Gastroesophageal sphincter (tissue), 4 donors: ENCODE results near the gene OLIG1. TPM values are rescaled to one million over a fixed set of nuclear protein-coding genes. Genes with fewer than 3 reads are reported as not detected.

Source experiments
- ATAC-seq: fragments of 150-250 bp; one replicate; pipeline ENCODE4 v1.9.1; 2016; ENCODE audit warnings: mild to moderate bottlenecking, moderate library complexity
- H3K27ac ChIP-seq, 4 donors: fragments of 200-600 bp; sonication (generic) in 3 of 4; 1 replicate in 3 of 4; 2 replicates in 1 of 4; pipeline ENCODE4 v1.5.1; 2016 to 2019
- H3K27me3 ChIP-seq: fragments of 200-600 bp; sonication (generic); one replicate; pipeline ENCODE4 v1.5.1; 2019
- H3K36me3 ChIP-seq, 2 donors: fragments of 200-600 bp; sonication (generic); one replicate each; pipeline ENCODE4 v1.5.1; 2019; ENCODE audit warnings: control low read depth in 1 of 2
- H3K4me1 ChIP-seq, 3 donors: fragments of 200-600 bp; sonication (generic); 1 replicate in 2 of 3; 2 replicates in 1 of 3; pipeline ENCODE4 v1.5.1; 2016 to 2019; ENCODE audit warnings: control low read depth in 2 of 3
- H3K4me3 ChIP-seq, 2 donors: fragments of 200-600 bp; sonication (generic); one replicate each; pipeline ENCODE4 v1.5.1; 2019; ENCODE audit warnings: mild to moderate bottlenecking in 1 of 2, moderate library complexity in 1 of 2
- H3K9me3 ChIP-seq, 3 donors: fragments of 200-600 bp; sonication (generic); one replicate each; pipeline ENCODE4 v1.5.1; 2017 to 2019; ENCODE audit warnings: control low read depth in 2 of 3
- CTCF ChIP-seq, 4 experiments: fragments of 200-600 bp in 2 of 4; fragments of 450-650 bp in 2 of 4; sonication (generic) in 1 of 4; IDR thresholded peaks; one replicate each; pipeline ENCODE4 v1.5.1; 2017 to 2019; ENCODE audit warnings: antibody characterized with exemption in 4 of 4, mild to moderate bottlenecking in 2 of 4, moderate library complexity in 2 of 4
- EP300 ChIP-seq: sonication (generic); formaldehyde crosslinking; IDR thresholded peaks from one replicate; pipeline ENCODE4 v1.6.1; 2017; ENCODE audit warnings: antibody characterized with exemption, mild to moderate bottlenecking
- POLR2A ChIP-seq, 2 donors: fragments of 450-650 bp; IDR thresholded peaks; one replicate each; pipeline ENCODE4 v1.6.1; 2017; ENCODE audit warnings: antibody characterized with exemption in 2 of 2, mild to moderate bottlenecking in 2 of 2, moderate library complexity in 1 of 2
- POLR2AphosphoS5 ChIP-seq: sonication (generic); formaldehyde crosslinking; IDR thresholded peaks from one replicate; pipeline ENCODE4 v1.6.1; 2017; ENCODE audit warnings: antibody characterized with exemption
- WGBS, 2 donors: methylation state at CpG; one replicate each; pipeline ENCODE4 v1.1.5; 2018; ENCODE audit warnings: low coverage in 1 of 2; 5-methylcytosine and 5-hydroxymethylcytosine counted together
- total RNA-seq, 4 donors: library from RNA; depleted of rRNA; stranded (reverse); fragments of >200 nt; gene quantifications; one replicate each; pipeline ENCODE4 v1.1.0, GENCODE V29; 2016

OLIG1 gene
- total RNA-seq, 4 donors from 2014 or later, result not detected

- no peaks in the 10 kb centered on the region for H3K36me3 ChIP-seq
- H3K9me3 ChIP-seq, result no peaks in the 10 kb centered on the region
- H3K4me3 ChIP-seq, result no peak overlapping the region
- ATAC-seq, result no peak
- WGBS, 2 donors, result 43 to 50% methylated on average over 2 to 4 of the region's 4 CpGs
- TF ChIP-seq EP300, result no peak
- TF ChIP-seq CTCF (IDR thresholded peaks at IDR 0.05), result no peak
- no peak for TF ChIP-seq POLR2AphosphoS5
- TF ChIP-seq POLR2A (IDR thresholded peaks at IDR 0.05), result no peak
- H3K27me3 ChIP-seq, result peaks cover 85% of the 10 kb centered on the region
- H3K27ac ChIP-seq, result no peak overlapping the region
- no peaks in the 10 kb centered on the region for H3K4me1 ChIP-seq
Observed at GRCh38 chr21:33042812-33043211, 27.1 kb upstream of the OLIG1 start.

GRCh38 chr21:33046455-33046854, 23.5 kb upstream of the OLIG1 start:
- no peak overlapping the region for H3K4me3 ChIP-seq
- no peak for TF ChIP-seq POLR2AphosphoS5
- no peak for TF ChIP-seq POLR2A (IDR thresholded peaks at IDR 0.05)
- no peak for TF ChIP-seq EP300
- no peak for TF ChIP-seq CTCF (IDR thresholded peaks at IDR 0.05)
- peaks cover 76% of the 10 kb centered on the region for H3K27me3 ChIP-seq
- H3K36me3 ChIP-seq, result no peaks in the 10 kb centered on the region
- WGBS, 2 donors, result 56 to 63% methylated on average over 4 to 5 of the region's 8 CpGs
- no peak overlapping the region for H3K27ac ChIP-seq
- H3K9me3 ChIP-seq, result no peaks in the 10 kb centered on the region
- H3K4me1 ChIP-seq, result no peaks in the 10 kb centered on the region
- ATAC-seq, result no peak

DNA sequence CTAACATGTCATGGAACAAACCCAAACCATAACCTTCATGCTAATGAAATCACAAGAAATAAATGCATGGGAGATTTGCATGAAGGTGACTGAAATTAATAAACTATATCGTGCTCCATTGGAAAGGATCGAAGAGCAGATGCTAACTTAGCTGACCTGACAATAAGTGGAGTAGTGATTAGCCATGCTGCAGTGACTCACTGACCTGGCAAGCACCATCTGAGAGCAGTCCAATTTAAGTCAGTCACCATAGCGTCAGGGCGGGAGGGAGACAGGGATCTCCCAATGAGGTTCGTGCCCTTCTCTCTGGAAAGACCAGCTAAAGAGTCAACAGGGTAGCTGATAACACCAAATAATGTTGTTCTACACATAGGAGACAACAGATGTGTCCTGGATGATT, 22.7 kb upstream of the OLIG1 start:
- Histone ChIP-seq H3K27me3 (peaks cover 68% of the 10 kb centered on the region), H3K4me1 (no peaks in the 10 kb centered on the region), H3K36me3 (no peaks in the 10 kb centered on the region), H3K27ac (no peak overlapping the region), H3K4me3 (no peak overlapping the region), H3K9me3 (no peaks in the 10 kb centered on the region)
- no peak for ATAC-seq
- TF ChIP-seq POLR2A (IDR thresholded peaks at IDR 0.05), result no peak
- TF ChIP-seq EP300, result no peak
- no peak for TF ChIP-seq CTCF (IDR thresholded peaks at IDR 0.05)
- TF ChIP-seq POLR2AphosphoS5, result no peak
- WGBS, 2 donors, result 56 to 69% methylated on average over 5 of the region's 5 CpGs

GRCh38 chr21:33051925-33052324, 18.0 kb upstream of the OLIG1 start:
- Histone ChIP-seq H3K27me3 (peaks cover 39% of the 10 kb centered on the region), H3K4me1 (no peaks in the 10 kb centered on the region), H3K27ac (no peak overlapping the region), H3K36me3 (no peaks in the 10 kb centered on the region), H3K4me3 (no peak overlapping the region), H3K9me3 (no peaks in the 10 kb centered on the region)
- no peak for ATAC-seq
- 76% methylated on average over 8 of the region's 16 CpGs; no CpG with 5 or more reads in 1 of the 2 donors for WGBS, 2 donors
- no peak for TF ChIP-seq CTCF (IDR thresholded peaks at IDR 0.05)
- TF ChIP-seq POLR2A (IDR thresholded peaks at IDR 0.05), result no peak
- no peak for TF ChIP-seq POLR2AphosphoS5

DNA sequence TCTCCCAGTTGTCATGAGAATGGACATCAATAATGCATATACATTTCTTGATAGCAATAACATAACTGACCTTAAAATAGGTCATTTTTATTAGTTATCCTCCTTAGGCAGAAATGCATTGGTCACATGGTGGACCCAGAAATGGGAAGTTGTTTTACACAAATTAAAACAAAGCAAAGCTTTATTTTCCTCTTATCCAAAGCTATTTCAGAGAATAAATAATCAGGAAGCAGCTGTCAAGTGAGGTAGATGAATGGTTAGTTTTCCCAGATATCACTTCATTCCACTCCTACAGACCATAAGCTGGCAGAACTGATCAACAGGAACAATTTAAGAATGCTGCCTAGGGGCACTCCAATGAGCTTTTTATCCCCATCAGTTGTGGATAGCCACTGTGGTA, 16.0 kb upstream of the OLIG1 start:
- Histone ChIP-seq H3K27ac (no peak overlapping the region), H3K4me3 (no peak overlapping the region), H3K9me3 (no peaks in the 10 kb centered on the region), H3K27me3 (peaks cover 20% of the 10 kb centered on the region), H3K4me1 (no peaks in the 10 kb centered on the region), H3K36me3 (no peaks in the 10 kb centered on the region)
- no peak for ATAC-seq
- TF ChIP-seq EP300 (no peak), POLR2AphosphoS5 (no peak), CTCF (IDR thresholded peaks at IDR 0.05) (no peak), POLR2A (IDR thresholded peaks at IDR 0.05) (no peak)
